HL-60/S4 treated with retinoic acid at 250 ng/mL for 4 days and 3 days (cell line): ENCODE data around the gene NKIRAS2.

Source experiments
- in situ Hi-C: fragments of 300-500 bp; cut with MboI; formaldehyde crosslinking; loops from 2 replicates; pipeline ENCODE4 v1.7.0; 2022; ENCODE audit warnings: low sequenced_read_pairs

Gene NKIRAS2

DNA sequence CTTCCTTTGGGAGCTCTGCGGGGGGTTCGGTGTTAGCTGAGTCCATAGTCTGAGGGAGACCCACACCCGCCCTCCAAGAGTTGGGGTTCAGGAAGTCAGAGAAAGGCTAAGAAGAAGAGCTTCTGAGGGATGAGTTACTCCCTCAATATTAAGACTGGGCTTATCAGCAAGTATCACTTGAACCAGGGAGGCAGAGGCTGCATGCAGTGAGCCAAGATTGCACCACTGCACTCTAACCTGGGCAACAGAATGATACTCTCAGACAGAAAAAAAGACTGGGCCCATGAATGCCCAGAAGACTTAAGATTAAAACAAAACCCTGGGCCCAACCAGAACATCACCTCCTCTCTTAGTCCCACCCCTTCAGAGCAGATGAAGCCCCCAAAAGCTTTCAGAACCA lies 6.0 kb downstream of the NKIRAS2 start:
- in situ Hi-C loops: no loop called here

DNA sequence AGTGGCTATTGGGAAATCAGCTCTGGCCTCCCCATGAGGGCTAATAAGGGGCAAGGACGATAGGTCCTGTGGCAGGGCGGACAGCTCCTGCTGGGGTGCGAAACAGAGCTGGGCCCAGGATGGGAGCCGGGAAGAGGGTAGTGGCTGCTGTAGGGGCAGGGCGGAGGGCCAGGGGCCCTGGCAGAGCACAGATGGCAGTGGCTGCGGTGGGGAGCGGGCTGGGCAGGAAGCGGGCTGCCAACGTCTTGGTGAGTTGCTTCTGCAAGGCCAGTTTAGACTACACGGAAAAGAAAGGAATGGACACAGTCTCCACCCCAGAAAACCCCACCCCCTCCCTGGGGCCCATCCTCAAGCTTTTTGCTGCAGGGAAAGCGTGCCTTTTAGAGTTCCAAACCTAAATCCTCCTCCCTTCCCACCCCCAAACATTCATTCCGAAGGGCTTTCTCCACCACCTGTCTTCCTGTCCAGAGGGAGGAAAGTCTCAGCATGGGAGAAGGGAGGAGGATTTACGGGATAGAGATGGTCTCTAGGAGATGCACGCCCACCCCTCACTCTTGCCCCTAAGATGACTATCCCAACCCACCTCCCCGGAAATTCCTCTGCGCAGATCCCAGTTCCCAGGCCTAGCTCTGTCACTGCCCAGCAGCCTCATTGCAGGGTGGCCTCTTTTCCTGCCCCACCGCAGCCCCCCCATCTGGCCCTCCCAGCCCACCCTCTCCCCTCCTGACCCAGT lies 7.1 kb downstream of the NKIRAS2 start:
- in situ Hi-C loops: no loop called here

DNA sequence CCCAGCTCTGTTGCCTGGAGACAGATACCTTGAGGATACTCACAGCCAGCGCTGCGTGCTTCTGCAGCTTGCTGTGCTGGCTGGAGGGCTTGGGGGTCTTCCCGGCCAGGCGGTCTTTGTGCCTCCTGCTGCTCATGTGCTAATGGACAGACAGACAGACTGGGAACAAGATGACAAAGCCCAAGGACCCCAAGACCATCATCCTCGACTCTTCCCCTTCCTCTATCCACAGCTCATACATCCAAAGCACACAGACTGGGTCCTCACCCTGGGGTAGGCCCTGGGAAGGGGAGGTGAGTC lies 7.7 kb downstream of the NKIRAS2 start:
- in situ Hi-C loops: no loop called here

GRCh38 chr17:42027961-42028790 lies 8.3 kb downstream of the NKIRAS2 start:
- in situ Hi-C loops: no loop called here

GRCh38 chr17:42028791-42029127 lies 8.9 kb downstream of the NKIRAS2 start:
- in situ Hi-C loops: no loop called here

DNA sequence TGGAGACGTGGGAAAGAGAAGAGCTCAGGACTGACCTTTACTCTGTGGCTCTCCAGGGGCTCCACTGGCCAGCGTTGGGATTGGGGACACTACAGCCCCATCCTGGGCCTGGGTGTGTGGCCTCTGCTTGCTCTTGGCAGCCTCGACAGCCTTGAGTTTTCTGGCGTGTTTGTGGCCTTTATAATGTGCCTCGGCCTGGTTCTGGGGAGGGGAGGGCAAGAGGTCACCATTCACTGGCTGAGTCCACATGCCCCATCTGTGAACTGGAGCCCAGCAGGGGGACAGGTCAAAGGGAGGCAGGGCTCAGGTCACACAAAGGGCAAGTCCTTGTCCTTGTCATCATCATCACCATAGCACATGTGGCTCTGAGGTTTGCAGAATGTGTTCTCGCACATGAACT lies 11.7 kb downstream of the NKIRAS2 start:
- in situ Hi-C loops: no loop called here

- in situ Hi-C loops: no loop called here
Observed at GRCh38 chr17:42034059-42034458, 14.2 kb downstream of the NKIRAS2 start.

- in situ Hi-C loops: no loop called here
Observed at GRCh38 chr17:42038221-42038973, 18.5 kb downstream of the NKIRAS2 start.

DNA sequence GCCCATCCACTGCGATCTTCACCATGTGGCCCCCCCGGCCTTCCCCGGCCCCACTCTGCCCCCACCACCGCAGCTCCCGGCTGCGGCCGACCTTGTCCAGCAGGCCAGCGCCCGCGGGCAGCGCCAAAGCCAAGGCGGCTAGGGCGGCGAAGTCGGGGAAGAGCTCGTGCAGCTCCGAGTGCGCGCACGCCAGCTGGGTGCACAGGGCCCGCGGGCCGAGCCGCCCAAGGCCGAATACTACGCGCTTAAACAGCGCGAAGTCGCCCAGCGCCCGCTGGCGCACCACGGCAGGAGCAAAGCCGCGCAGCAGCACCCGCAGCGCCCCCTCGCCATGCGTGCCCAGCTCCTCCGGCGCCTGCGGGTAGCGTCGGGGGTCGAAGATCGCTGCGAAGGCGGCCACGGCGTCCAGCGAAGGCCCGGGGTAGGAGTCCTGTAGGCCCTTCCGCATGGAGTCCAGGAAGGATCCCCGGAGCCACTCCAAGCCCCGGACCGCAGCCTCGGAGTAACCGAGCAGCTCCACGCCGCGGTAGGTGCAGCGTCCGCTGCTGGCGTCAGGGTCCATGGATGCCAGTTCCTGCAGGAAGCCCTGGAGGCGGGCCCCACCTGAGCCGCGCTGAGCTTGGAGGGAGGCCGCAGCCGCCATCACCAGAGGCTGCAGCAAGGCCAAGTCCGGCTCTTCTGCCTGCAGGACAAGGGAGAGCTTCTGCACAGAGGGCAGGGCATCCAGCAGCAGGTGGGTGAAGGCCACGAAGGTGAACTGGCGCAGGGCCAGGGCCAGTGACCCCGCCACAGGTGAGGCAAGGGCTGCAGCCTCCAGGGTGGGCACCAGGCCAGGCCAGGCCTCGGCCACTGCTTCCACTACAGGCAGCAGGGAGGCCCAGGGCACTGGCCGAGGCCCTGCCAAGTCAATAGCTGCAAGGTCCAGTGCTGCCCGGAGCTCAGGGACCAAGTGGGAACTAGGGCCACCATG lies 20.2 kb downstream of the NKIRAS2 start:
- in situ Hi-C loops: no loop called here

GRCh38 chr17:42040818-42041217 lies 20.9 kb downstream of the NKIRAS2 start:
- in situ Hi-C loops: no loop called here

- in situ Hi-C loops: no loop called here
Observed at GRCh38 chr17:42041619-42042018, 21.7 kb downstream of the NKIRAS2 start.

DNA sequence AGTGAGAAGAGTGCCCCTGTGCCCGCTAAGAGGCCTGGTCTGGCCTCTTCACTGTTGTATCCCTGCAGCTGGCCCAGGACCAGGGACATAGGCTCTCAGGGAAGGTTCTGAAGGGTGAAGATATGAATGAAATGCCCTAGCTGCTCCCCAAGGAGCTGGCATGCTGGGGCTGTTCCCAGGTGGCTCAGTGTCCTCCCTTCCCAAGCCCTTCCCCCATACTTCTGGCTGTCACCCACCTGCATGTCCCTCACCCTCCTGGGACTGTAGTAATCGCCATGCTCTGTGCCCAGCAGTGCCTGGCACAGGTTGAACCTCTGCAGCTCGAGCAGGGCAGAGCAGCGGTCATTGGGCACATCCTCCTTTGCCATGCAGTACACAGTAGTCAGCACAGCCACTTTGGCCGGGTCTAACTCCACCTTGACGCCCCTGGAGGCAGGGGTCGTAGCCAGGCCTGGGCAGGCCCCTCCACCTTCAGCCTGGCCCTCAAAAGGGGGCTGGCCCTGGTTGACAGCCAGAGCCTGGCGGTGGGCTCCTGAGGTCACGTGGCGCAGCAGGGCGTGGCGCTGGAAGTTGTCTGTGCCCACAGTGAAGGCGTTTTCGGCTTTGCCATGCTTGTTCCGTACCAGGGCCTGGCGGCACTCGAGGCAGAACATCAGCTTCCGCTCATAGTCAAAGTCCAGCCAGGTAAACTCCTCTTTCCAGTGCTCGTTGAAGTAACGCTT lies 22.9 kb downstream of the NKIRAS2 start:
- in situ Hi-C loops: no loop called here

GRCh38 chr17:42045719-42046118 lies 25.8 kb downstream of the NKIRAS2 start:
- in situ Hi-C loops: no loop called here

- in situ Hi-C loops: no loop called here
Observed at GRCh38 chr17:42047343-42047742, 27.5 kb downstream of the NKIRAS2 start.

DNA sequence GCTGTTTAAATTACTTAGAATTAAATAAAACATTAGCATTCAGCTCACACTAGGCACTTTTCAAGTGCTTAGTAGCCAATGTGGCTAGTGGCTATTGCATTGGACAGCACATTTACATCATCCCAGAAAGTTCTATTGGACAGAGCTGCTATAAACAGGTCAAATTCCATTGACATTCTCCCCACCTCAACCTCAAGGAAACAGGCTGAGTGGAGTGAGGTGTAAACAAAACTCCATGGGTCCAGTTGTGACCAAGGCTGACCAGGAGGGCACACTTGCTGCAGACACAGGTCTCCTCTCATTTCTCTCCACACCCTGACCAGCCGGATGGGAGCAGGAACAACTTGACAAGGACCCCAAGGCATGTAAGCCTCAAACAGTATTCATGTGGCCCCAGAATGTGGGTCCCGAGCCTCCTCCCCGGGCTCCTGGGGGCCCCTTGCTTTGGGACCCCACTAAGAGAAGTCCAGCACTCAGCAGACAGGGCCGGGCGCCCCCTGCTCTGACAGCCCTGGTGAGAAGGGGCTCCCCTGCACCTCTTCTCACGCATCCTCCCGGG lies 30.0 kb downstream of the NKIRAS2 start:
- in situ Hi-C loops: no loop called here

DNA sequence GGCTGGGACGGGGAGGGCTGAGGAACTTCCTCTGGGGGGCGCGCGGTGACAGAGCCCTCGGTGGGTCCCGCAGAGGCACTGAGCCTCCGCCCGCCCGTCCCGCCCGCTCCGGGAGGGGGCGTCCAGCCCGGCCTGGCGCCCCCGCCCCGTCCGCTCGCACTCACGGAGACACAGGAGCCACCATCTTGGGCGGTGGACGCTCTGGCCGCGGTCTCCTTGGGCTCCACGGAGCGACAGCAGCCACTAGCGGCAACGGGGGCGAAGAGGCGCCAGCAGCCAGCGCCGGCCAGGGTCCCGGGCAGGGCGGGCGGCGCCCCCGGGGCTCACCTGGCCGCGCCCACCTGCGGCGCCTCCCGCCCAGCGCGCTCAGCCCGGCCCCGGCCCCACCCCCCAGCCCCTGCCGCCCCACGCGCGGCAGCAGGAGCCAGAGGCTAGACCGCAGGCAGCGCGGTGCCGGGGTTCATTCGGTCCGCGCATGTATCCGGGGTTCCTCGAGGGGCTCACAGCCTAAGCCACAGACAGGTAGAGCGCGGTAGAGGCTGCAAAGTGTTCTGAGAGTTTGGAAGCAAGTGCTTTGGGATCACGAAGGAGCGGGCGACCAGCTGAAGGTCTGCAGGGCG lies 30.6 kb downstream of the NKIRAS2 start, which contains the start of gene C17orf113:
Gene C17orf113 (minus strand): TSS at position 209 of the 620 bp plus-strand sequence. CDS start 7,225 bp downstream, outside the sequence.
- in situ Hi-C loops: no loop called here

- in situ Hi-C loops: no loop called here
Observed at GRCh38 chr17:42051013-42051400, 31.1 kb downstream of the NKIRAS2 start.

DNA sequence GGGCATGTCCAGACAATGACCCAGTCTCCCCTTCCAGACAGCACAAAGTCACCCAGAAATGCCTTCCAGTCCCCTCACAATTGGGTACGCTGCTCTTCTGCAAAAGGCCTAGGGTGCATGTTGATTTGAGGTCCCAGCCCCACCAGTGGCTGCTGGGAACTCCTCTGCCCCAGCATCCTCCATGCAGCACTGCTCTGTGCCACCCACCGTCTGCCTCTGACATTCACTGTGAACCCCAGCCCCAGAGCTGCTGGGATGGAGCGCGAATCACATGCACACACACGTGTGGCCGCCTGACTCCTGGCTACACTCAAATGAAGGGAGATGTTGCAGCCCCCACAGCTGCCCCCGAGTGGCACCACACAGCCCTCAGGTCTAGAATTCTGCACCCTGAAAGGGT lies 31.8 kb downstream of the NKIRAS2 start:
- in situ Hi-C loops: no loop called here

GRCh38 chr17:42052346-42052877 lies 32.5 kb downstream of the NKIRAS2 start:
- in situ Hi-C loops: no loop called here
